SK-N-SH (cell line): Measurements from ENCODE around the gene DOCK4. TPM values are rescaled to one million over a fixed set of nuclear protein-coding genes. Genes with fewer than 3 reads are reported as not detected.

ENCODE experiments used
- CTCF ChIA-PET: fragments of 300-600, 350-600 bp; formaldehyde crosslinking; extraction: SDS; loops from one replicate; lab custom pipeline; 2021; lab: Yijun Ruan, JAX
- POLR2A ChIA-PET: fragments of 350-600 bp; sonication (Branson Sonifier 250); formaldehyde crosslinking; extraction: SDS; loops from one replicate; lab custom pipeline; 2020; ENCODE audit warnings: antibody characterized with exemption, inconsistent platforms; lab: Yijun Ruan, JAX
- DNase-seq: peaks from one replicate; pipeline ENCODE4 v3.0.0; 2012
- H2AFZ ChIP-seq: fragments of 200-600 bp; sonication (generic); 2 replicates; pipeline ENCODE4 v1.8.1; 2016; ENCODE audit warnings: antibody characterized with exemption, mild to moderate bottlenecking, low read depth
- H3F3A ChIP-seq: fragments of 200-600 bp; sonication (generic); replicated peaks from 2 replicates; pipeline ENCODE3; 2016; ENCODE audit warnings: antibody characterized with exemption, mild to moderate bottlenecking; ENCODE audit not compliant: insufficient read depth
- H3K27ac ChIP-seq, 2 experiments: fragments of 200-500 bp in 1 of 2; fragments of 200-600 bp in 1 of 2; sonication (Bioruptor generic) in 1 of 2; sonication (generic), shearing (Covaris generic) in 1 of 2; 2 replicates each; pipeline versions ENCODE4 v1.5.1 to v1.6.1; 2014 to 2016; ENCODE audit warnings: low read depth in 2 of 2, inconsistent platforms in 1 of 2, low read length in 1 of 2, mild to moderate bottlenecking in 1 of 2, mixed read lengths in 1 of 2
- H3K27me3 ChIP-seq: fragments of 200-600 bp; sonication (generic), shearing (Covaris generic); 2 replicates; pipeline ENCODE4 v1.6.1; 2016; ENCODE audit warnings: mixed run types; ENCODE audit not compliant: insufficient read depth
- H3K36me3 ChIP-seq, 2 experiments: fragments of 200-500 bp in 1 of 2; fragments of 200-600 bp in 1 of 2; sonication (Bioruptor generic) in 1 of 2; sonication (generic) in 1 of 2; replicated peaks in 1 of 2; 2 replicates each; pipeline versions ENCODE3 to v1.5.1; 2014 to 2016; ENCODE audit warnings: low read length in 1 of 2, mild to moderate bottlenecking in 1 of 2; ENCODE audit not compliant: insufficient read depth in 2 of 2, control insufficient read depth in 1 of 2
- H3K4me1 ChIP-seq, 2 experiments: fragments of 200-500 bp in 1 of 2; fragments of 200-600 bp in 1 of 2; sonication (Bioruptor generic) in 1 of 2; sonication (generic), shearing (Covaris generic) in 1 of 2; 2 replicates each; pipeline versions ENCODE4 v1.5.1 to v1.6.1; 2014 to 2016; ENCODE audit warnings: low read depth in 1 of 2, low read length in 1 of 2, mixed run types in 1 of 2; ENCODE audit not compliant: insufficient read depth in 2 of 2, control insufficient read depth in 1 of 2
- H3K4me2 ChIP-seq: fragments of 200-600 bp; sonication (generic), shearing (Covaris generic); 2 replicates; pipeline ENCODE4 v1.6.1; 2017; ENCODE audit warnings: mixed run types
- H3K4me3 ChIP-seq, 2 experiments: fragments of 200-500 bp in 1 of 2; fragments of 200-600 bp in 1 of 2; sonication (Bioruptor generic) in 1 of 2; sonication (generic), shearing (Covaris generic) in 1 of 2; 2 replicates each; pipeline versions ENCODE4 v1.5.1 to v1.8.1; 2014 to 2016; ENCODE audit warnings: low read depth in 2 of 2, inconsistent platforms in 1 of 2, low read length in 1 of 2, mild to moderate bottlenecking in 1 of 2, mixed read lengths in 1 of 2, moderate library complexity in 1 of 2
- H3K79me2 ChIP-seq: fragments of 200-600 bp; sonication (generic); 2 replicates; pipeline ENCODE4 v1.8.1; 2017; ENCODE audit warnings: mild to moderate bottlenecking; ENCODE audit not compliant: insufficient read depth
- H3K9ac ChIP-seq: fragments of 200-600 bp; sonication (generic); 2 replicates; pipeline ENCODE4 v1.6.1; 2017; ENCODE audit warnings: mixed run types
- H3K9me2 ChIP-seq: fragments of 200-600 bp; sonication (generic); 2 replicates; pipeline ENCODE4 v1.6.1; 2017; ENCODE audit warnings: mixed run types
- H3K9me3 ChIP-seq: fragments of 200-600 bp; sonication (generic); 2 replicates; pipeline ENCODE4 v1.6.1; 2017; ENCODE audit warnings: mixed run types, mild to moderate bottlenecking, moderate library complexity
- H4K20me1 ChIP-seq: fragments of 200-600 bp; sonication (generic); 2 replicates; pipeline ENCODE4 v1.6.1; 2017; ENCODE audit warnings: mild to moderate bottlenecking, mixed run types; ENCODE audit not compliant: insufficient read depth
- CHD2 ChIP-seq: fragments of 150-350 bp; IDR thresholded peaks from 2 replicates; pipeline ENCODE4 v1.6.1; 2018; ENCODE audit warnings: low read length; ENCODE audit not compliant: partially characterized antibody
- ELF1 ChIP-seq: IDR thresholded peaks from 2 replicates; pipeline ENCODE4 v1.4.0; 2012
- EP300 ChIP-seq, 2 experiments: IDR thresholded peaks; 2 replicates each; pipeline versions ENCODE4 v1.4.0 to v1.6.1; 2012; ENCODE audit warnings: borderline replicate concordance in 1 of 2, low read depth in 1 of 2, low read length in 1 of 2
- EZH2phosphoT487 ChIP-seq: fragments of 200-600 bp; sonication (generic); IDR thresholded peaks from 2 replicates; pipeline ENCODE4 v1.6.1; 2017; ENCODE audit warnings: low read depth, mixed run types, mild to moderate bottlenecking, antibody characterized with exemption, moderate library complexity, borderline replicate concordance
- GABPA ChIP-seq: IDR thresholded peaks from 2 replicates; pipeline ENCODE4 v1.4.0; 2012; ENCODE audit warnings: low read depth, mild to moderate bottlenecking
- PBX3 ChIP-seq: IDR thresholded peaks from 2 replicates; pipeline ENCODE4; 2012
- RAD21 ChIP-seq: IDR thresholded peaks from 2 replicates; pipeline ENCODE4 v1.6.1; 2012; ENCODE audit warnings: mild to moderate bottlenecking, low read length
- RCOR1 ChIP-seq: fragments of 150-350 bp; IDR thresholded peaks from 2 replicates; pipeline ENCODE4 v1.6.1; 2017; ENCODE audit warnings: antibody characterized with exemption, low read length
- SMC3 ChIP-seq: IDR thresholded peaks from 2 replicates; pipeline ENCODE4 v1.6.1; 2012; ENCODE audit warnings: low read depth, low read length, improper control_type of control experiment
- TCF12 ChIP-seq: IDR thresholded peaks from 2 replicates; pipeline ENCODE4 v1.4.0; 2012
- USF1 ChIP-seq: IDR thresholded peaks from 2 replicates; pipeline ENCODE4 v1.4.0; 2012; ENCODE audit warnings: low read depth, borderline replicate concordance
- USF2 ChIP-seq: fragments of 150-350 bp; IDR thresholded peaks from 2 replicates; pipeline ENCODE4 v1.6.1; 2017; ENCODE audit warnings: antibody characterized with exemption, low read length, low read depth, borderline replicate concordance
- WGBS: methylation state at CpG from one replicate; pipeline ENCODE4 v1.1.6; 2017; ENCODE audit warnings: low lambda C conversion rate; 5-methylcytosine and 5-hydroxymethylcytosine counted together
- polyA plus RNA-seq, 3 experiments: library from polyadenylated mRNA; depleted of rRNA; stranded (reverse); fragments of >200 nt; gene quantifications; 2 replicates each; pipeline ENCODE4 v1.2.3, GENCODE V29; 2012

DOCK4 gene
- polyA plus RNA-seq, 1 of the 3 experiments (the other 2 are of a cell fraction): 8.5 TPM

- Histone ChIP-seq H3F3A (no peaks in the 10 kb centered on the region), H2AFZ (no peak overlapping the region), H3K9me2 (no peaks in the 10 kb centered on the region), H3K9me3 (no peaks in the 10 kb centered on the region), H3K36me3 (no peaks in the 10 kb centered on the region), H3K27me3 (no peaks in the 10 kb centered on the region), H3K27ac (no peak overlapping the region), H3K4me1 (peaks cover 0 to 10% of the 10 kb centered on the region in 2 experiments; a peak in 2 of 4 replicates), H3K79me2 (no peaks in the 10 kb centered on the region), H3K4me3 (no peak overlapping the region), H3K4me2 (no peak overlapping the region), H4K20me1 (no peaks in the 10 kb centered on the region), H3K9ac (no peak overlapping the region)
- DNase-seq: no peak
- ChIA-PET CTCF (interaction anchor here (0.8 kb wide), 1 partner anchor 26 kb away, joined by 3 read pairs; no protein-coding TSS in a partner anchor), POLR2A (no interaction called here)
- no peak for TF ChIP-seq GABPA
- TF ChIP-seq RAD21: no peak
- no peak for TF ChIP-seq RCOR1
- TF ChIP-seq EZH2phosphoT487: no peak
- TF ChIP-seq ELF1: no peak
- whole genome bisulfite sequencing: 91% methylated on average over 3 of the region's 3 CpGs
These were observed 145.1 kb downstream of the DOCK4 start for GRCh38 chr7:112061051-112061450.

GRCh38 chr7:112060625-112061024 lies 145.6 kb downstream of the DOCK4 start:
- H3K4me2 ChIP-seq: no peak overlapping the region
- no peak overlapping the region for H2AFZ ChIP-seq
- H3K4me3 ChIP-seq: no peak overlapping the region
- no peaks in the 10 kb centered on the region for H4K20me1 ChIP-seq
- no peaks in the 10 kb centered on the region for H3F3A ChIP-seq
- WGBS: 88% methylated on average over 2 of the region's 2 CpGs
- no peak for DNase-seq
- no peaks in the 10 kb centered on the region for H3K36me3 ChIP-seq
- H3K27ac ChIP-seq: no peak overlapping the region
- POLR2A ChIA-PET: interaction anchor here (0.7 kb wide), 1 partner anchor 11 kb away, joined by 3 read pairs; no protein-coding TSS in a partner anchor
- H3K9me3 ChIP-seq: no peaks in the 10 kb centered on the region
- H3K9ac ChIP-seq: no peak overlapping the region
- H3K9me2 ChIP-seq: no peaks in the 10 kb centered on the region
- no peaks in the 10 kb centered on the region for H3K79me2 ChIP-seq
- TF ChIP-seq USF1 (no peak), PBX3 (no peak), CHD2 (no peak), SMC3 (no peak), EP300 (IDR thresholded peaks at IDR 0.05; ENCODE audit: borderline replicate concordance in 1 of 2, low read depth in 1 of 2, low read length in 1 of 2) (no peak), TCF12 (no peak), USF2 (no peak)
- TF ChIP-seq, all 33 proteins: peak for 0
- Histone ChIP-seq H3K27me3 (no peaks in the 10 kb centered on the region), H3K4me1 (peaks cover 0 to 10% of the 10 kb centered on the region in 2 experiments; a peak in 2 of 4 replicates)
- CTCF ChIA-PET: no interaction called here
